PC-9 (cell line): Measurements from ENCODE around the gene MMP24. TPM values are rescaled to one million over a fixed set of nuclear protein-coding genes. Genes with fewer than 3 reads are reported as not detected.

ENCODE experiments used
- BruUV-seq: library from RNA; stranded (reverse); fragments of 400-500 nt; replicated peaks from 2 replicates; lab custom pipeline; 2021; lab: Mats Ljungman, UMichigan
- CTCF ChIA-PET: fragments of 300-600 bp; sonication (Branson Sonifier 250); formaldehyde crosslinking; loops from one replicate; lab custom pipeline; 2022; ENCODE audit warnings: antibody characterized with exemption; lab: Charles Lee
- POLR2A ChIA-PET: fragments of 300-600 bp; sonication (Branson Sonifier 250); formaldehyde crosslinking; loops from one replicate; lab custom pipeline; 2022; ENCODE audit warnings: antibody characterized with exemption; ENCODE audit not compliant: unreplicated experiment; lab: Charles Lee
- DNase-seq, 2 experiments: peaks; one replicate each; pipeline versions ENCODE4 v3.0.0 to v3.0.0-alpha.2; 2015 to 2022; ENCODE audit warnings: mixed read lengths in 1 of 2
- H2AFZ ChIP-seq: fragments of 200-600 bp; sonication (generic); 2 replicates; pipeline ENCODE4 v1.8.1; 2017; ENCODE audit warnings: antibody characterized with exemption
- H3F3A ChIP-seq: fragments of 200-600 bp; sonication (generic); 2 replicates; pipeline ENCODE4 v1.8.1; 2017; ENCODE audit warnings: antibody characterized with exemption, mild to moderate bottlenecking, low read depth; ENCODE audit not compliant: insufficient read depth
- H3K27ac ChIP-seq: fragments of 200-600 bp; sonication (generic); 2 replicates; pipeline ENCODE4 v1.6.1; 2016; ENCODE audit warnings: mixed run types
- H3K27me3 ChIP-seq: fragments of 200-600 bp; sonication (generic); 2 replicates; pipeline ENCODE4 v1.6.1; 2016; ENCODE audit warnings: low read depth, mixed run types; ENCODE audit not compliant: insufficient read depth
- H3K36me3 ChIP-seq: fragments of 200-600 bp; sonication (generic); 2 replicates; pipeline ENCODE4 v1.6.1; 2016; ENCODE audit warnings: low read depth, mixed run types
- H3K4me1 ChIP-seq: fragments of 200-600 bp; sonication (generic); replicated peaks from 2 replicates; pipeline ENCODE4 v1.6.1; 2016; ENCODE audit warnings: mixed run types; ENCODE audit not compliant: insufficient read depth
- H3K4me2 ChIP-seq: fragments of 200-600 bp; sonication (generic); 2 replicates; pipeline ENCODE4 v1.6.1; 2017; ENCODE audit warnings: mixed run types
- H3K4me3 ChIP-seq: fragments of 200-600 bp; sonication (generic); 2 replicates; pipeline ENCODE4 v1.6.1; 2016; ENCODE audit warnings: mixed run types
- H3K79me2 ChIP-seq: fragments of 200-600 bp; sonication (generic); 2 replicates; pipeline ENCODE4 v1.6.1; 2017; ENCODE audit warnings: low read depth, mixed run types
- H3K9me2 ChIP-seq: fragments of 200-600 bp; sonication (generic); 2 replicates; pipeline ENCODE4 v1.8.1; 2017; ENCODE audit warnings: mild to moderate bottlenecking; ENCODE audit not compliant: insufficient read depth
- H3K9me3 ChIP-seq: fragments of 200-600 bp; sonication (generic); 2 replicates; pipeline ENCODE4 v1.8.1; 2016; ENCODE audit warnings: low read depth; ENCODE audit not compliant: insufficient read depth
- H4K20me1 ChIP-seq: fragments of 200-600 bp; sonication (generic); 2 replicates; pipeline ENCODE4 v1.8.1; 2017; ENCODE audit not compliant: insufficient read depth
- EZH2 ChIP-seq: fragments of 200-600 bp; sonication (generic); IDR thresholded peaks from 2 replicates; pipeline ENCODE4 v1.8.0; 2017; ENCODE audit warnings: antibody characterized with exemption, low read depth
- intact Hi-C: fragments of 100-400 bp; cut with micrococcal nuclease; formaldehyde crosslinking; loops from one replicate; pipeline ENCODE4 v1.10.0; 2022; ENCODE audit not compliant: unreplicated experiment
- total RNA-seq: library from RNA; stranded (reverse); gene quantifications from 2 replicates; pipeline ENCODE4 v1.2.3, GENCODE V29; 2021
- TF ChIP-seq, protein P1 (sequence below): fragments of 200-600 bp; sonication (generic); conservative IDR thresholded peaks from 2 replicates; pipeline ENCODE4 v1.6.1; 2017; ENCODE audit warnings: mixed run types, antibody characterized with exemption, mild to moderate bottlenecking, moderate library complexity

MMP24 gene
- total RNA-seq, 1 experiment from 2014 or later, result 0.48 TPM

DNA sequence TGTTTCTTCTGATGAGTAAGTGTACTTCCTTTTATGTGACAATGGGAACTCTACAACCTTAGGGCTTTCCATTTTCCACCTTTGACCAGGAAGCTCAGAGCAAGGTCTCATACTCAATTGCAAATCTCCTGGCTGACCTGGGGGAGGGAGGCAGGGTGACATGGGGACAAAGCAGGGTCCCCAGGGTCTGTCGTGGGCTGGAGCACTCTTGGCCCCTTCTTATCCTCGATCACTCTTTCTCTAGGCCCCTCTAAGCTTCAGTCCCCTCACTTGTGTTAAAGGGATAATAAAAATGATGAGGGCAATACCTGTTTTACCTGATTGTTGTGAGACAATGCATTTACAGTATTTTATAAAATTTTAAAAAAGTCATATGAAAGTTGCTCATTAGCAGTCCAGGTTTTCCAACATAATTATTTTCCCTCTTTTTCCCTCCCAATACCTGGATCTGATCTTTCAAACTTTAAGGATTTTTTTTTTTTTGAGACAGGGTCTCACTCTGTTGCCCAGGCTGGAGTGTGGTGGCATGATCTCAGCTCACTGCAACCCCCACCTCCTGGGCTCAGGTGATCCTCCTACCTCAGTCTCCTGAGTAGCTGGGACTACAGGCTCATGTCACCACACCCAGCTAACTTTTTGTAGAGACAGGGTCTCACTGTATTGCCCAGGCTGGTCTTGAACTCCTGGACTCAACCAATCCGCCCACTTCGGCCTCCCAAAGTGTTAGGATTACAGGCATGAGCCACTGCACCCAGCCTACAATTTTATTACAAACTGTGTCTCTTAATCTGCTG, 74.2 kb downstream of the MMP24 start:
- Histone ChIP-seq H3K79me2 (no peaks in the 10 kb centered on the region), H3K27ac (no peak overlapping the region), H3K36me3 (no peaks in the 10 kb centered on the region), H2AFZ (no peak overlapping the region), H3K4me1 (peaks cover 42% of the 10 kb centered on the region), H3F3A (peaks cover 27% of the 10 kb centered on the region), H3K9me3 (no peaks in the 10 kb centered on the region), H3K27me3 (no peaks in the 10 kb centered on the region), H4K20me1 (no peaks in the 10 kb centered on the region), H3K4me3 (no peak overlapping the region), H3K9me2 (no peaks in the 10 kb centered on the region), H3K4me2 (no peak overlapping the region)
- DNase-seq, result no peak
- ChIA-PET POLR2A (no interaction called here), CTCF (interaction anchor here (0.7 kb wide), 1 partner anchor 399 kb away, joined by 4 read pairs; no protein-coding TSS in a partner anchor)
- intact Hi-C loops, result no loop called here
- TF ChIP-seq, protein P1, sequence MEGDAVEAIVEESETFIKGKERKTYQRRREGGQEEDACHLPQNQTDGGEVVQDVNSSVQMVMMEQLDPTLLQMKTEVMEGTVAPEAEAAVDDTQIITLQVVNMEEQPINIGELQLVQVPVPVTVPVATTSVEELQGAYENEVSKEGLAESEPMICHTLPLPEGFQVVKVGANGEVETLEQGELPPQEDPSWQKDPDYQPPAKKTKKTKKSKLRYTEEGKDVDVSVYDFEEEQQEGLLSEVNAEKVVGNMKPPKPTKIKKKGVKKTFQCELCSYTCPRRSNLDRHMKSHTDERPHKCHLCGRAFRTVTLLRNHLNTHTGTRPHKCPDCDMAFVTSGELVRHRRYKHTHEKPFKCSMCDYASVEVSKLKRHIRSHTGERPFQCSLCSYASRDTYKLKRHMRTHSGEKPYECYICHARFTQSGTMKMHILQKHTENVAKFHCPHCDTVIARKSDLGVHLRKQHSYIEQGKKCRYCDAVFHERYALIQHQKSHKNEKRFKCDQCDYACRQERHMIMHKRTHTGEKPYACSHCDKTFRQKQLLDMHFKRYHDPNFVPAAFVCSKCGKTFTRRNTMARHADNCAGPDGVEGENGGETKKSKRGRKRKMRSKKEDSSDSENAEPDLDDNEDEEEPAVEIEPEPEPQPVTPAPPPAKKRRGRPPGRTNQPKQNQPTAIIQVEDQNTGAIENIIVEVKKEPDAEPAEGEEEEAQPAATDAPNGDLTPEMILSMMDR, result no peak
- no peak for TF ChIP-seq EZH2
- no TSS peak for BruUV-seq

DNA sequence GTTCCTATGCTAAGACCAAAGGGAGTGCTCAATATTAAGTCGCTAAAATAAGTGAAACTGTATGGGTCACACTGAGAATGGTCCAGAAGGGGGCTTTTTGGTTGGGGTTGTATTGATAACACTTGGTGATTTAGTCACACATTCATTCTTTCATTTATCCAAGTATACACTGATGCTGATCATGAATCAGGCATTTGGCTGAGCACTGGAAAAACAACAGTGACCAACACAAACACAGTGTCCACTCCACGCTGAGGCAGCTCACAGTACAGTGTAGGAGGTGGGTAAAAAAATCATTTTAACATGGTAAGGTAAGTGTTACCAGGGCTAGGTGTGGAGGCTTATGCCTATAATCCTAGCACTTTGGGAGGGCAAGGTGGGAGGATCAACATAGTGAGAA, 74.9 kb downstream of the MMP24 start:
- Histone ChIP-seq H3K4me1 (peaks cover 48% of the 10 kb centered on the region), H2AFZ (no peak overlapping the region), H3K36me3 (no peaks in the 10 kb centered on the region), H3K27ac (no peak overlapping the region), H4K20me1 (no peaks in the 10 kb centered on the region), H3K4me3 (no peak overlapping the region), H3K9me3 (no peaks in the 10 kb centered on the region), H3K4me2 (no peak overlapping the region), H3K9me2 (no peaks in the 10 kb centered on the region), H3K79me2 (no peaks in the 10 kb centered on the region), H3F3A (peaks cover 34% of the 10 kb centered on the region), H3K27me3 (no peaks in the 10 kb centered on the region)
- no TSS peak for BruUV-seq
- DNase-seq, result no peak
- ChIA-PET CTCF (no interaction called here), POLR2A (no interaction called here)
- TF ChIP-seq, protein P1, result no peak
- no peak for TF ChIP-seq EZH2
- intact Hi-C loops, result no loop called here

DNA sequence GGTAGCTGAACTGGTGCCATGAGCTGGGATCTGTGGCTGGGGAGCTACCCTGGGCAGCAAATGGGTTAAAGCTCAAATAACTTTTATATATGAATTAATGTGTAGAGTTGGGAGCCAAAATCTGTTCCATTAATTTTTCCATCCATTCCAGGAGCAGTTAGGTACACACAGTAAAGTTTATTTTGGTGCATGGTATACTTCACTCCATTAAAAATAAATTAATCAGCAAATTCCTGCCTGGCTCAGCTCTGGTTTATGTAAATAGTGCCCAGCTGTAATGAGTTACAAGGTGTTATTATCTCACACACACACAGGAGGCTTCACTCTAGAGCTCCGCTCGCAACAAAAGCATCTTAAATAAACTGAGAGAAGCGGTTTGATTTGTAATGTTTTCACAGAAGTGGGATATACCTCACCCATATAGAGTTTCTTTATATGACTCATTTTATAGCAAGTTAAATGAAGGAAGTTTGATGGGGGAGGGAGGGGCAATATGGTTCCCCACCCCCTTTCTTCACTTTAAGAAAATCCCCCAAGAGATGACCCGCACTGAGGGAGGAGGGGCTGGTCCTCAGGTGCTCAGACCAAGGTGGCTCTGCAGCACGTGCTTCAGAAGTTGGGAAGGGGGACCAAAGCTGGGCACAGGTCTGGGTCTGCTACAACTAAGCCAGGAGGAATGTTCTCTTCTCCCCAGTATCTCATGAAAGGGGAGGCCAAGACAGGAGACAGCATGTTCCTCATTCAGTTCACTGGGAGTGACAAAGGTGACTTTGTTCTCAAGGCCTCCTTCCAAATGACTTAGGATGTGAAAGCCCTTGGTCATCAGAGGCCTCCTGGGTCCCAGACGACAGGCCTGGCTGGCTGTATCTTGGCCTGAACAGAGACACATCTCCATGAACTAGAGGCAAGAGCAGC, 76.2 kb downstream of the MMP24 start:
- BruUV-seq, result no TSS peak

More for the DNA sequence above, 76.2 kb downstream of the MMP24 start:
- no peaks in the 10 kb centered on the region for H3K79me2 ChIP-seq
- ChIA-PET CTCF (interaction anchor here (1.0 to 1.2 kb wide), 3 partner anchors 137 to 158 kb away, joined by 3 to 4 read pairs (median 4); no protein-coding TSS in a partner anchor), POLR2A (interaction anchor here (0.5 to 0.6 kb wide), 5 partner anchors 16 to 153 kb away, joined by 3 to 8 read pairs (median 3); partner anchors contain the start of gene CEP250)
- H4K20me1 ChIP-seq, result no peaks in the 10 kb centered on the region
- H3K27me3 ChIP-seq, result no peaks in the 10 kb centered on the region
- peaks cover 45% of the 10 kb centered on the region for H3F3A ChIP-seq
- intact Hi-C loops, result loop anchor here (1.0 kb wide), 1 partner anchor 137 kb away; no protein-coding TSS in a partner anchor
- peak in 1 of 2 experiments; percentile 65 for DNase-seq
- H3K9me2 ChIP-seq, result no peaks in the 10 kb centered on the region
- H2AFZ ChIP-seq, result no peak overlapping the region
- H3K27ac ChIP-seq, result peak overlapping the region; percentile 33; the same call in 1 of the 2 replicates
- H3K4me2 ChIP-seq, result no peak overlapping the region
- H3K36me3 ChIP-seq, result no peaks in the 10 kb centered on the region
- TF ChIP-seq, protein P1, result no peak
- TF ChIP-seq EZH2, result no peak
- H3K9me3 ChIP-seq, result no peaks in the 10 kb centered on the region
- peaks cover 61% of the 10 kb centered on the region for H3K4me1 ChIP-seq
- H3K4me3 ChIP-seq, result no peak overlapping the region
